ENCODE data around the gene RAMAC. TPM values are rescaled to one million over a fixed set of nuclear protein-coding genes. Genes with fewer than 3 reads are reported as not detected.
"Not testable (repeated sequence)": the region's sequence is repeated elsewhere in the genome, so short reads cannot be mapped to it uniquely, and the experiment has no call there.

RAMAC gene
- total RNA-seq, 2 donors from 2014 or later, result 14.0 to 16.0 TPM

DNA sequence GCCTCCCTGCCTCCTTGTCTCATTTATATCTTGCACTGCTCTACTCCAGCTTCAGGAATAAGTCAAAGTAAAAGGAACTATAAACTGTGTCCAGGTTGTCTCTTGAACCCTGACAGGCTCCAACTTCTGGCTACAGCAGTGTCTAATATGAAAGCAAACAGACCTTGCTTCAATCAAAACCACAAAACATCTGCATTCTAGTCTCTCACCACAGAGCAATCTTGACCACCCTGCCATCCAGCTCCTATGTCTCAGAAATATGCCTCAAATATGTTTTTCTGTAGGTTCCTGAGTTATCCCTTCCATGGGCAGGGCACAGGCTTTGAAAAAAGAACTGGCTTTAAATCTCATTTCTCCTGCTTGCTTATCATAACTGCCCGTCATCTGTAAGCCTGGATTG is 13.0 kb upstream of the RAMAC start:
- ATAC-seq (replicated peaks in 1 of 2) (no peak), DNase-seq (no peak)
- Mint-ChIP-seq H3K27me3 (ENCODE audit: low read depth) (peaks cover 8% of the 10 kb centered on the region), H3K27ac (no peak overlapping the region), H3K9me3 (no peaks in the 10 kb centered on the region), H3K36me3 (ENCODE audit: insufficient read depth in 2 of 2) (peaks cover 0 to 2% of the 10 kb centered on the region in 2 donors), H3K4me3 (no peak overlapping the region), H3K4me1 (ENCODE audit: low read depth) (peaks cover 5% of the 10 kb centered on the region)

DNA sequence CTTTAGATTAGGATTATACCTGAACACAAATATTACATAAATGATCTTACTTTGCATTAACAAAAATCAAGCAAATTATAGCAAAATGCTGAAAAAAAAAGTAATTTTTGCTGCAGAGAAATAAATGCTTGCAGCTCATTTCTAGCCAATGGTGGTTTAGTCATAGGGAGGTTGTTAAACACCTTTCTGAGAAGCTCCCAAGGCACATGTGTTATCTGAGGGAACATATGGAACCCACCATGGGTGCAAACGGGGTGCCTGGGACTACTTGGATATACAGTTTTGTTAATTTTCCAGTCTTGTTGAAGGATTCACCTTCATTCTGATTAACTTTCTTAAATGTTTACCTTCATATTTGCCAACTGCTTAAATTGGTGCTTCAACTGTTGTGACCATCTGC is 8.9 kb upstream of the RAMAC start:
- peaks cover 15% of the 10 kb centered on the region for H3K4me1 Mint-ChIP-seq (ENCODE audit: low read depth)
- no peaks in the 10 kb centered on the region for H3K9me3 Mint-ChIP-seq
- ATAC-seq (replicated peaks in 1 of 2) (no peak), DNase-seq (no peak)
- H3K27me3 Mint-ChIP-seq (ENCODE audit: low read depth), result no peaks in the 10 kb centered on the region
- H3K4me3 Mint-ChIP-seq, result no peak overlapping the region
- H3K27ac Mint-ChIP-seq, result no peak overlapping the region
- H3K36me3 Mint-ChIP-seq (ENCODE audit: insufficient read depth in 2 of 2), result peaks cover 0 to 2% of the 10 kb centered on the region in 2 donors

DNA sequence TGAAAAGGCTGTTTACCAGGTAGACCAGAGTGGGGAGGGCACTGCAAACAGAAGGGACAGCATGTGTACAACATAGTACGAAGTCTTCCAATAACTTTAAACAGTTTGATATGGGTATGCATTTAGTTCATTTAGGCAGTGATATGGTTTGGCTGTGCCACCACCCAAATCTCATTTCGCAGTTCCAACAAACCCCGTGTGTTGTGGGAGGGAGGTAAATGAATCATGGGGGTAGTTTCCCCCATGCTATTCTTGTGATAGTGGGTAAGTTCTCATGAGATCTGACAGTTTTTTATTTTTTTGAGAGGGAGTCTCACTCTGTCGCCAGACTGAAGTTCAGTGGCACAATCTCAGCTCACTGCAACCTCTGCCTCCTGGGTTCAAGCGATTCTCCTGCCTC is 7.6 kb upstream of the RAMAC start:
- ATAC-seq (replicated peaks in 1 of 2) (peak; percentile 41 to 74), DNase-seq (peak; percentile 10 to 22)
- no peak overlapping the region for H3K27ac Mint-ChIP-seq
- H3K4me1 Mint-ChIP-seq (ENCODE audit: low read depth), result peaks cover 15% of the 10 kb centered on the region
- peaks cover 0 to 2% of the 10 kb centered on the region in 2 donors for H3K36me3 Mint-ChIP-seq (ENCODE audit: insufficient read depth in 2 of 2)
- no peaks in the 10 kb centered on the region for H3K27me3 Mint-ChIP-seq (ENCODE audit: low read depth)
- H3K9me3 Mint-ChIP-seq, result no peaks in the 10 kb centered on the region
- no peak overlapping the region for H3K4me3 Mint-ChIP-seq

DNA sequence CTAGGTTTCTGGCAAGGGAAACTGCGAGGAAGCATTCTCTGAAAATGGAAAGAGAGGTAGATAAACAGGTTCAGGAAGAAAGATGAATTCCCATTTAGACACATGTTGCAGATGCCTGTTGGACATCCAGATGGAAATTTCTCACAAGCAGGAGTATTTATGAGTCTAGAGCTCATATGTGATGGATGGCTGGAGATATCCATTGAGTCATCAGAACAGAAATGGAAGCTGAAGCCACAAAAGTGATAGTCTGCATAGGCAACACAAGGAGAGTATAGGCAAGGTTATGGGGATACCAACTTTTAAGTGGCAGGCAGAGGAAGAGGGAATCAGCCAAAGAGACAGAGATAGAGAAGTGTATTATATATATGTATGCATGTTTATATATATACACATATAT is 6.3 kb upstream of the RAMAC start:
- DNase-seq (no peak), ATAC-seq (replicated peaks in 1 of 2) (no peak)
- no peak overlapping the region for H3K27ac Mint-ChIP-seq
- H3K36me3 Mint-ChIP-seq (ENCODE audit: insufficient read depth in 2 of 2), result peaks cover 0 to 2% of the 10 kb centered on the region in 2 donors
- H3K9me3 Mint-ChIP-seq, result no peaks in the 10 kb centered on the region
- H3K27me3 Mint-ChIP-seq (ENCODE audit: low read depth), result no peaks in the 10 kb centered on the region
- no peak overlapping the region for H3K4me3 Mint-ChIP-seq
- H3K4me1 Mint-ChIP-seq (ENCODE audit: low read depth), result peaks cover 19% of the 10 kb centered on the region

DNA sequence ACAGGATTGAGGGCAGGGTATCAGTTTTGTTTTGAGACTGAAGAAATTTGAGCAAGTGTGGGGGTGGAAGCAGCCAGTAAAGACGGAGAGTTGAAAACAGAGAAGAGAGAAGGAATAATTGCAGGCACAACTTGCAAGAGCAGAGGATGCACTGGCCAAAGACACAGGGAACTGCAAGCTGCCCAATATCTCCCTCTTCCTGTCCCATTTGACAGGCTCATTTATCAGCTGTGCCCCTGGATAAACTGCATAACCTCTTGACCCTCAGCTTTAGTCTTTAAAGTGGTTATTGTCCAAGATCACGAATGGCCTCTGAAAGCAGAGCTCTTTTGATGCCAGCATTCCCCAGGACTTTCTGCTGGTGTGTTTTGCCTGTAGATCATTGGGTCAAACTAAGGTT is 5.0 kb upstream of the RAMAC start:
- no peak overlapping the region for H3K4me3 Mint-ChIP-seq
- H3K27me3 Mint-ChIP-seq (ENCODE audit: low read depth), result no peaks in the 10 kb centered on the region
- peaks cover 31% of the 10 kb centered on the region for H3K4me1 Mint-ChIP-seq (ENCODE audit: low read depth)
- ATAC-seq (replicated peaks in 1 of 2) (no peak), DNase-seq (no peak)
- H3K36me3 Mint-ChIP-seq (ENCODE audit: insufficient read depth in 2 of 2), result peaks cover 2 to 4% of the 10 kb centered on the region in 2 donors
- no peak overlapping the region for H3K27ac Mint-ChIP-seq
- H3K9me3 Mint-ChIP-seq, result no peaks in the 10 kb centered on the region

DNA sequence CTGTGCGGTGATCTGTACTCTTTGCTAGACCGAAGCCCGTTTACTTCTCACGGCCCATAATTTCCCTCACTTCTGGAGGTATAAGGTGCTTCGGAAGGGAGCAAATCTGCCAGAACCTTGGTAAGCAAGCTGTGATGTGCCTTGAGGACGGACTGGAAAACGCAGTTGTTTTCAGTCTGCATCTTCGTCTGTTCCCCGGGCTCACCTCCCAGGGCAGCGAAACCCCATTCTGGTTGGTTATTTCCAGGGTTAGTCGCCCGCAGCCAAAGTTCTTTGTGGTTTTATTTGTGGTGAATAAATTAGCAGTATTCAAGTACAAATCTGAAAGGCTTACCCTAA is 401 bp downstream of the RAMAC start:
- Mint-ChIP-seq H3K36me3 (ENCODE audit: insufficient read depth in 2 of 2) (peaks cover 2 to 17% of the 10 kb centered on the region in 2 donors), H3K4me3 (peak overlapping the region; percentile 89 to 98), H3K27ac (peak overlapping the region; percentile 73), H3K4me1 (ENCODE audit: low read depth) (peaks cover 34% of the 10 kb centered on the region), H3K9me3 (no peaks in the 10 kb centered on the region), H3K27me3 (ENCODE audit: low read depth) (no peaks in the 10 kb centered on the region)
- ATAC-seq (replicated peaks in 1 of 2) (peak; percentile 25 to 43), DNase-seq (no peak)

DNA sequence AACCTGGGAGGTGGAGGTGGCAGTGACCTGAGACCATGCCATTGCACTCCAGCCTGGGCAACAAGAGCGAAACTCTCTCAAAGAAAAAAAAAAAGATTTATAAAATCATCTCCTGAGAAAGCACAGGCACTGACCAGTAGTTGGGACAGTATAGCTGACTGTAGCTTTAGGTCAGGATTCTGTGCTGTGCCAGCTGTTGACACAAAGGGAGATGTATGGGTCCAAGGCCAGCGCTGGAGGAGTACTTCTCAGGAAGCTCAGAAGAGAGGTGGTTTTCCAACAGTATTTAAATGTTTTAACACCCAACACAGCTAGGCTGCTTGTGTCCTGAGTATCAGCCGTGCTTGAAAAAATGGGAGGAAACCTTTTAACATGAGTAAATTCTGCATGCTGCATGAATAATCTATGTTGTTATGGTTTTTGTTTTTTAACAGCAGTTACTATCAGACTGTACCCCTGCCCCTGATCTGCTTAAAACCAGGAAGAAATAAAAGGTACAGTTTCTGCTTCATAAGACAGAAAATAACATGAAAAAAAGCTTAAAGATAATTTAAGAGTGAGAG is 6.5 kb downstream of the RAMAC start:
- Mint-ChIP-seq H3K27me3 (ENCODE audit: low read depth) (no peaks in the 10 kb centered on the region), H3K9me3 (no peaks in the 10 kb centered on the region), H3K27ac (no peak overlapping the region), H3K4me1 (ENCODE audit: low read depth) (peaks cover 14% of the 10 kb centered on the region), H3K36me3 (ENCODE audit: insufficient read depth in 2 of 2) (peaks cover 0 to 14% of the 10 kb centered on the region in 2 donors), H3K4me3 (no peak overlapping the region)
- ATAC-seq (replicated peaks in 1 of 2), result no peak
- no peak for DNase-seq

DNA sequence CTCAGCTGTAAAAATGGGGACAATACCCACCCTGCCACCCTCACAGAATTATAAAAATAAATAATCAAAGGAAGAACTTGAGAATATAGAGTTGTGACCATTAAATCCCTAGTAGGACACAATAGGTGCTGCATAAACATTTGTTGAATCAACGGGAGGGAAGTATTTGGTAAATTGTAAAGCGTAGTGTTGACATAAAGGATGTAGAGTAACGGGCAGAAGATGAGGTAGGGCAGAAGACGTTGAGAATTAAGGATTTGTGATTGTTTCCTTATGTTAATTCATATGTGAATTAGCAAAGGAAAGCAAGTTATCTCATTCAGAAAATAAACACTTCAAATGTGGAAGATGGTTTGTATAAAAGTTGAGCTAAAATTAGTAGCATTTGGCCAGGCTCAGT is 7.1 kb downstream of the RAMAC start:
- peaks cover 0 to 13% of the 10 kb centered on the region in 2 donors for H3K36me3 Mint-ChIP-seq (ENCODE audit: insufficient read depth in 2 of 2)
- H3K9me3 Mint-ChIP-seq, result no peaks in the 10 kb centered on the region
- peaks cover 12% of the 10 kb centered on the region for H3K4me1 Mint-ChIP-seq (ENCODE audit: low read depth)
- ATAC-seq (replicated peaks in 1 of 2) (no peak), DNase-seq (no peak)
- H3K27me3 Mint-ChIP-seq (ENCODE audit: low read depth), result no peaks in the 10 kb centered on the region
- H3K4me3 Mint-ChIP-seq, result no peak overlapping the region
- no peak overlapping the region for H3K27ac Mint-ChIP-seq

DNA sequence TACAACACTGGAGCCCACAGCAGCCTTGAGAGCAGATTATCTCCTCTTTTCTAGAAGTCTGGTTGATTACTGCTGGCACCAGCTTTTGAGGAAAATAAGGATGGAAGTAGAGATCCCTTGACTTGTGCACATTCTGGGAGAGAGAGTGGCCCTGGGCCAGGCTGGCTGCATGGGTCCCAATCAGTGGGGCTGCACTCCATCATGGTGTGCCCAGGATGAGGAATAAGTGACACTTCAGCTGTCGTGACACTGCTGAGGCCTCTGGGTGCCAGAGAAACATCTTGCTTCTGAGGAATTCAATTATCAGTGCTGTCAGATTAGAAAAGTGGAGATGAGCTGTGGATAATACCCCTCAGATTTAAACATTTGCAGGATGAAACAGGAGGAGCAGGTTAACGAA is 9.1 kb downstream of the RAMAC start:
- DNase-seq, result no peak
- no peak overlapping the region for H3K4me3 Mint-ChIP-seq
- no peak overlapping the region for H3K27ac Mint-ChIP-seq
- peaks cover 0 to 6% of the 10 kb centered on the region in 2 donors for H3K36me3 Mint-ChIP-seq (ENCODE audit: insufficient read depth in 2 of 2)
- no peak for ATAC-seq (replicated peaks in 1 of 2)
- no peaks in the 10 kb centered on the region for H3K9me3 Mint-ChIP-seq
- no peaks in the 10 kb centered on the region for H3K27me3 Mint-ChIP-seq (ENCODE audit: low read depth)
- peaks cover 11% of the 10 kb centered on the region for H3K4me1 Mint-ChIP-seq (ENCODE audit: low read depth)

DNA sequence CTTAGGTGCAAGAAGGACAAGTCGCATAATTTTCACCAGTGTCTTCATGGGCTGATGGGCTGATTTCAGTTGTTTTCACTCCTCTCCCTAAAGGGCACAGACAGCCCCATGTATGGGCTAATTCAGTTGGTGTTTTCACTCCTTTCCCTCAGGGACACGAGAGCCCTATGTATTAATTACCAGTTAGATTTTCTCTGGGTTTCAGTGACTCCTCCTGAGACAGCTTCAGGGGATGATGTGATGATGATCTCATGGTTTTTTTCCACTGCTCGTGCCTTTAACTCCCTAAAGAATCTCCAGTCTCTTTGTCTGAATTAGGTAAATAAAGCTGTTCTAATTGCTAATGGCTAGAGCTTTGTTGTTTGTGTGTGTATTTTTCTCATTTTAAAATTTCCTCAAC is 9.9 kb downstream of the RAMAC start:
- ATAC-seq (replicated peaks in 1 of 2) (no peak), DNase-seq (no peak)
- peaks cover 16% of the 10 kb centered on the region for H3K4me1 Mint-ChIP-seq (ENCODE audit: low read depth)
- H3K27ac Mint-ChIP-seq, result no peak overlapping the region
- H3K4me3 Mint-ChIP-seq, result no peak overlapping the region
- H3K27me3 Mint-ChIP-seq (ENCODE audit: low read depth), result no peaks in the 10 kb centered on the region
- H3K9me3 Mint-ChIP-seq, result no peaks in the 10 kb centered on the region
- peaks cover 0 to 3% of the 10 kb centered on the region in 2 donors for H3K36me3 Mint-ChIP-seq (ENCODE audit: insufficient read depth in 2 of 2)

DNA sequence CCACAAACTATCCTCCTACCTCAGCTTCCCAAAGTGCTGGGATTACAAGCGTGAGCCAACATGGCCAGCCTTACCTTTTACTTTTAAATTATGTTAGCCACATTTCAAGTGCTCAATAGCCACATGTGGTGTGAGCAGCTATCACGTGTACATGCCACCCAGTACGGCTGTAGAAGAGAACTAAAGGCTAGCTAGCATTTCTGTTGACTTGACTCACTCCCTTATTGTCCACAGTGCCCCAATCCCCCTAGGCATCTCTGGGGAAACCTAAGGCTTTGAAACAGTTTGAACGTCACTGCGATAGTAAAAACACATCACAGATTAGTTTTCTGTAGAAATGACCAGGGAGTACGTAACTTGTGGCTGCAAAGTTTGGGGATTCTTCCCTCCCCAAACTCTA is 13.4 kb downstream of the RAMAC start:
- Mint-ChIP-seq H3K9me3 (no peaks in the 10 kb centered on the region), H3K4me1 (ENCODE audit: low read depth) (peaks cover 9% of the 10 kb centered on the region), H3K4me3 (no peak overlapping the region), H3K27ac (no peak overlapping the region), H3K27me3 (ENCODE audit: low read depth) (no peaks in the 10 kb centered on the region), H3K36me3 (ENCODE audit: insufficient read depth in 2 of 2) (no peaks in the 10 kb centered on the region)
- no peak for DNase-seq
- no peak for ATAC-seq (replicated peaks in 1 of 2)

DNA sequence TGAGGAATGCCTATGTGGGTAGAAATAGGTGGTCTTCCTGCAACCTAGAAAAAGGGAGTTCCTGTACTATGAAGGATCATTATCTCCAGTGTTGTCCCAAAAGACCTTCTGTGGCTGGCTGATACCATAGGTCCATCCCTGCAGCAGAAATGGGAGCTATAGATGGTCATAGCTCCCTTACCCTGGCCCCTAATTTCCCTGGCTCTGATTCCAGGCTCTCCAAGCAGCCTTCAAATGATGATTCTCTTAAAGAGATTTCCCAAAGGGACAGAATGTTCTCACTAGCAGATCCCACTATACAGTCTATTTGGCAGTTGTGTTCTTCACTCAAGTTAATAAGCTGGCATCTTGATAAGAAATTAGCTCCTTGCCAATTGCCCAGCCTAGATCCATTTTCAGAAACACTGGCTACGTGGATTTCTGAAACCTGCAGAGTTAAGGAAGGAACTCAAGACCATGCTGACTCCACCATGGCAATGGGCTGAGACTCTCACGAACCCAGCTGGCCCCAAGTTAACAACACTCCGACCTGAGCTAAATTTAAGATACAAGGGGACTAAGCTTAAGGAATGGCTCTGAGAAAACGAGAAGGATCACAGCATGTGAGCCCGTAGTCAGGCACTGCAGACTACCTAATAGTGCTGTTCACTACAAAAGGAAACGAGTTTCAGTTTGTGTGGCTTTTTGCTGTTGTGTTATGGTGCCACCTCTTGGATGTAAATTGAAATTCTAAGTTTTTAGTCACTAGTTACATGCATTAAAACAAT is 14.1 kb downstream of the RAMAC start:
- peaks cover 9% of the 10 kb centered on the region for H3K4me1 Mint-ChIP-seq (ENCODE audit: low read depth)
- H3K36me3 Mint-ChIP-seq (ENCODE audit: insufficient read depth in 2 of 2), result no peaks in the 10 kb centered on the region
- no peaks in the 10 kb centered on the region for H3K27me3 Mint-ChIP-seq (ENCODE audit: low read depth)
- H3K9me3 Mint-ChIP-seq, result no peaks in the 10 kb centered on the region
- ATAC-seq (replicated peaks in 1 of 2) (peak; percentile 82 to 87), DNase-seq (peak; percentile 25 to 38)
- H3K4me3 Mint-ChIP-seq, result peak overlapping the region; percentile 51 to 62
- H3K27ac Mint-ChIP-seq, result peak overlapping the region; percentile 30

DNA sequence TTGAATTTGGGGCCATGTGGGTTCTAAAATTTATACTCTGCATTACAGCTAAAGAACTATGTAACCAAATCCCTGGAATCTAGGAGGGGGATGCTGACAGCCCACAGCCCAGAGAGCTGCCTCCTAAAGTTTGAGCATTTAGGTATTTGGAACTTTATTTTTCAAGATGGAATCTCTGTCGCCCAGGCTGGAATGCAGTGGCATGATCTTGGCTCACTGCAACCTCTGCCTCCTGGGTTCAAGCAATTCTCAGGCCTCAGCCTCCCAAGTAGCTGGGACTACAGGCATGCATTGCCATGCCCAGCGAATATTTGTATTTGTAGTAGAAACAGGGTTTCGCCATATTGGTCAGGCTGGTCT is 14.6 kb downstream of the RAMAC start:
- H3K27ac Mint-ChIP-seq; DNase-seq; H3K4me1 Mint-ChIP-seq (ENCODE audit: low read depth); H3K4me3 Mint-ChIP-seq; H3K27me3 Mint-ChIP-seq (ENCODE audit: low read depth); H3K9me3 Mint-ChIP-seq; H3K36me3 Mint-ChIP-seq (ENCODE audit: insufficient read depth in 2 of 2): not testable (repeated sequence)
- ATAC-seq (replicated peaks in 1 of 2), result peak in 1 of 2 donors; percentile 17
